Activated CD8-positive, alpha-beta T cell treated with anti-CD3 and anti-CD28 coated beads, Interleukin-2, amount 10 ng/mL, durations not matched to agents 7 days and 5 days (primary cell): ENCODE measurements around the gene FCN2. TPM values are rescaled to one million over a fixed set of nuclear protein-coding genes. Genes with fewer than 3 reads are reported as not detected.

Experiments used
- ATAC-seq: fragments of 150-1000 bp; cut with Tn5 transposase; one replicate; pipeline ENCODE4 v1.10.0; 2021; ENCODE audit warnings: moderate library complexity
- CTCF ChIA-PET: fragments of 350-600 bp; sonication (Branson Sonifier 250); formaldehyde crosslinking; loops from one replicate; lab custom pipeline; 2021; ENCODE audit warnings: antibody characterized with exemption; lab: Charles Lee
- POLR2A ChIA-PET: fragments of 350-600 bp; sonication (Branson Sonifier 250); formaldehyde crosslinking; loops from one replicate; lab custom pipeline; 2021; ENCODE audit warnings: antibody characterized with exemption; lab: Charles Lee
- DNase-seq: peaks from one replicate; pipeline ENCODE4 v3.0.0-alpha.2; 2020
- H3K27ac Mint-ChIP-seq: one replicate; pipeline ENCODE4 v1.8.0; 2021; ENCODE audit warnings: mild to moderate bottlenecking, mixed read lengths
- H3K27me3 Mint-ChIP-seq: one replicate; pipeline ENCODE4 v1.8.0; 2021; ENCODE audit warnings: low read depth, mixed read lengths
- H3K36me3 Mint-ChIP-seq: one replicate; pipeline ENCODE4 v1.8.0; 2021; ENCODE audit warnings: low read depth, mixed read lengths
- H3K4me1 Mint-ChIP-seq: one replicate; pipeline ENCODE4 v1.8.0; 2021; ENCODE audit warnings: low read depth, mixed read lengths
- H3K4me3 Mint-ChIP-seq: one replicate; pipeline ENCODE4 v1.8.0; 2021; ENCODE audit warnings: mild to moderate bottlenecking, mixed read lengths
- H3K9me3 Mint-ChIP-seq: one replicate; pipeline ENCODE4 v1.8.0; 2022; ENCODE audit warnings: mixed read lengths; ENCODE audit not compliant: insufficient read depth
- total RNA-seq, 2 experiments: library from RNA; stranded (reverse); gene quantifications; one replicate each; pipeline ENCODE4 v1.2.3, GENCODE V29; 2021

The FCN2 gene
- total RNA-seq, 2 experiments from 2014 or later, result not detected

GRCh38 chr9:134895908-134896833, 15.6 kb downstream of the FCN2 start:
- Mint-ChIP-seq H3K27ac (no peak overlapping the region), H3K4me3 (no peak overlapping the region), H3K9me3 (peaks cover 10% of the 10 kb centered on the region), H3K4me1 (no peaks in the 10 kb centered on the region), H3K36me3 (no peaks in the 10 kb centered on the region), H3K27me3 (no peaks in the 10 kb centered on the region)
- DNase-seq (peak; percentile 7), ATAC-seq (no peak)
- POLR2A ChIA-PET, result no interaction called here
- CTCF ChIA-PET, result no interaction called here

- no peak overlapping the region for H3K27ac Mint-ChIP-seq
- H3K4me3 Mint-ChIP-seq, result no peak overlapping the region
- ChIA-PET CTCF (no interaction called here), POLR2A (no interaction called here)
- no peaks in the 10 kb centered on the region for H3K27me3 Mint-ChIP-seq
- ATAC-seq (no peak), DNase-seq (no peak)
- H3K4me1 Mint-ChIP-seq, result no peaks in the 10 kb centered on the region
- H3K36me3 Mint-ChIP-seq, result no peaks in the 10 kb centered on the region
- H3K9me3 Mint-ChIP-seq, result peaks cover 10% of the 10 kb centered on the region
Observed at GRCh38 chr9:134896834-134897583, 16.4 kb downstream of the FCN2 start.

GRCh38 chr9:134897584-134898170, 17.1 kb downstream of the FCN2 start:
- no peaks in the 10 kb centered on the region for H3K36me3 Mint-ChIP-seq
- ChIA-PET POLR2A (no interaction called here), CTCF (no interaction called here)
- no peaks in the 10 kb centered on the region for H3K4me1 Mint-ChIP-seq
- peaks cover under 1% of the 10 kb centered on the region for H3K27me3 Mint-ChIP-seq
- H3K27ac Mint-ChIP-seq, result no peak overlapping the region
- no peak for DNase-seq
- no peak overlapping the region for H3K4me3 Mint-ChIP-seq
- no peak for ATAC-seq
- peaks cover 10% of the 10 kb centered on the region for H3K9me3 Mint-ChIP-seq

- ATAC-seq (no peak), DNase-seq (peak; percentile 8)
- H3K4me1 Mint-ChIP-seq, result no peaks in the 10 kb centered on the region
- peaks cover 3% of the 10 kb centered on the region for H3K27me3 Mint-ChIP-seq
- H3K4me3 Mint-ChIP-seq, result no peak overlapping the region
- H3K27ac Mint-ChIP-seq, result no peak overlapping the region
- ChIA-PET CTCF (no interaction called here), POLR2A (no interaction called here)
- no peaks in the 10 kb centered on the region for H3K36me3 Mint-ChIP-seq
- peaks cover 10% of the 10 kb centered on the region for H3K9me3 Mint-ChIP-seq
Observed at GRCh38 chr9:134898319-134898718, 17.7 kb downstream of the FCN2 start.

GRCh38 chr9:134899168-134899567, 18.6 kb downstream of the FCN2 start:
- no peak for ATAC-seq
- H3K9me3 Mint-ChIP-seq, result peaks cover 10% of the 10 kb centered on the region
- POLR2A ChIA-PET, result no interaction called here

GRCh38 chr9:134899818-134900217, 19.2 kb downstream of the FCN2 start:
- no peak for ATAC-seq

More at GRCh38 chr9:134899168-134899567, 18.6 kb downstream of the FCN2 start:
- DNase-seq, result no peak
- H3K27me3 Mint-ChIP-seq, result peaks cover 5% of the 10 kb centered on the region
- no peaks in the 10 kb centered on the region for H3K4me1 Mint-ChIP-seq
- H3K4me3 Mint-ChIP-seq, result no peak overlapping the region
- CTCF ChIA-PET, result no interaction called here
- no peaks in the 10 kb centered on the region for H3K36me3 Mint-ChIP-seq
- H3K27ac Mint-ChIP-seq, result no peak overlapping the region

GRCh38 chr9:134902936-134903335, 22.3 kb downstream of the FCN2 start:
- Mint-ChIP-seq H3K4me1 (no peaks in the 10 kb centered on the region), H3K9me3 (peaks cover 5% of the 10 kb centered on the region), H3K36me3 (no peaks in the 10 kb centered on the region), H3K27me3 (peaks cover 5% of the 10 kb centered on the region), H3K4me3 (no peak overlapping the region), H3K27ac (no peak overlapping the region)
- ATAC-seq, result no peak
- CTCF ChIA-PET, result no interaction called here
- DNase-seq, result no peak
- POLR2A ChIA-PET, result no interaction called here

More at GRCh38 chr9:134899818-134900217, 19.2 kb downstream of the FCN2 start:
- H3K4me3 Mint-ChIP-seq, result no peak overlapping the region
- peaks cover 5% of the 10 kb centered on the region for H3K27me3 Mint-ChIP-seq
- no peak overlapping the region for H3K27ac Mint-ChIP-seq
- POLR2A ChIA-PET, result no interaction called here
- no peaks in the 10 kb centered on the region for H3K36me3 Mint-ChIP-seq
- DNase-seq, result peak; percentile 3
- CTCF ChIA-PET, result no interaction called here
- peaks cover 10% of the 10 kb centered on the region for H3K9me3 Mint-ChIP-seq
- H3K4me1 Mint-ChIP-seq, result no peaks in the 10 kb centered on the region

GRCh38 chr9:134908524-134909309, 28.1 kb downstream of the FCN2 start:
- ATAC-seq (no peak), DNase-seq (no peak)
- Mint-ChIP-seq H3K36me3 (no peaks in the 10 kb centered on the region), H3K27me3 (peaks cover 9% of the 10 kb centered on the region), H3K4me1 (no peaks in the 10 kb centered on the region), H3K4me3 (no peak overlapping the region), H3K27ac (no peak overlapping the region), H3K9me3 (no peaks in the 10 kb centered on the region)
- ChIA-PET POLR2A (no interaction called here), CTCF (no interaction called here)

GRCh38 chr9:134909511-134910481, 29.2 kb downstream of the FCN2 start:
- H3K4me1 Mint-ChIP-seq, result no peaks in the 10 kb centered on the region
- CTCF ChIA-PET, result no interaction called here
- no peak for ATAC-seq

GRCh38 chr9:134912126-134912840, 31.7 kb downstream of the FCN2 start:
- Mint-ChIP-seq H3K4me1 (no peaks in the 10 kb centered on the region), H3K9me3 (no peaks in the 10 kb centered on the region), H3K27me3 (peaks cover 9% of the 10 kb centered on the region), H3K4me3 (no peak overlapping the region), H3K27ac (no peak overlapping the region), H3K36me3 (no peaks in the 10 kb centered on the region)
- CTCF ChIA-PET, result no interaction called here
- ATAC-seq (no peak), DNase-seq (no peak)
- POLR2A ChIA-PET, result no interaction called here

More at GRCh38 chr9:134909511-134910481, 29.2 kb downstream of the FCN2 start:
- DNase-seq, result no peak
- Mint-ChIP-seq H3K27me3 (peaks cover 9% of the 10 kb centered on the region), H3K9me3 (no peaks in the 10 kb centered on the region), H3K27ac (no peak overlapping the region), H3K36me3 (no peaks in the 10 kb centered on the region), H3K4me3 (no peak overlapping the region)
- POLR2A ChIA-PET, result no interaction called here
